Activated CD8-positive, alpha-beta T cell treated with anti-CD3 and anti-CD28 coated beads for 36 hours (primary cell): ENCODE measurements around the gene ARHGAP44. TPM values are rescaled to one million over a fixed set of nuclear protein-coding genes. Genes with fewer than 3 reads are reported as not detected.

Experiments used
- ATAC-seq: fragments of 200-7000 bp; cut with Tn5 transposase; one replicate; pipeline ENCODE4 v1.10.0; 2021; ENCODE audit warnings: mild to moderate bottlenecking, moderate library complexity
- CTCF ChIA-PET: fragments of 350-600 bp; sonication (Branson Sonifier 250); formaldehyde crosslinking; loops from one replicate; lab custom pipeline; 2021; ENCODE audit warnings: antibody characterized with exemption; lab: Charles Lee
- POLR2A ChIA-PET: fragments of 350-600 bp; sonication (Branson Sonifier 250); formaldehyde crosslinking; loops from one replicate; lab custom pipeline; 2021; ENCODE audit warnings: antibody characterized with exemption; lab: Charles Lee
- DNase-seq: peaks from one replicate; pipeline ENCODE4 v3.0.0-alpha.2; 2020
- H3K27ac Mint-ChIP-seq: one replicate; pipeline ENCODE4 v1.8.0; 2021; ENCODE audit warnings: mild to moderate bottlenecking, mixed read lengths
- H3K27me3 Mint-ChIP-seq: one replicate; pipeline ENCODE4 v1.8.0; 2021; ENCODE audit warnings: mixed read lengths
- H3K36me3 Mint-ChIP-seq: one replicate; pipeline ENCODE4 v1.8.0; 2021; ENCODE audit warnings: low read depth, mixed read lengths
- H3K4me1 Mint-ChIP-seq: one replicate; pipeline ENCODE4 v1.8.0; 2021; ENCODE audit warnings: low read depth, mixed read lengths
- H3K4me3 Mint-ChIP-seq: one replicate; pipeline ENCODE4 v1.8.0; 2021; ENCODE audit warnings: mild to moderate bottlenecking, moderate library complexity, mixed read lengths
- H3K9me3 Mint-ChIP-seq: one replicate; pipeline ENCODE4 v1.8.0; 2021; ENCODE audit warnings: mixed read lengths
- CTCF ChIP-seq: fragments of 200-600 bp; IDR thresholded peaks from one replicate; pipeline ENCODE4 v1.8.0; 2022; ENCODE audit warnings: antibody characterized with exemption, mild to moderate bottlenecking
- intact Hi-C: fragments of 100-400 bp; cut with micrococcal nuclease; formaldehyde crosslinking; loops from one replicate; pipeline ENCODE4 v1.10.0; 2022
- total RNA-seq, 2 experiments: library from RNA; stranded (reverse); gene quantifications; one replicate each; pipeline ENCODE4 v1.2.3, GENCODE V29; 2021

Gene ARHGAP44
- total RNA-seq: under 1 TPM; 0.22 to 0.50 TPM

GRCh38 chr17:12789481-12790248, at the start of gene ARHGAP44:
Gene ARHGAP44, plus strand, starts transcription at chr17:12789498. Its CDS starts 341 bp downstream, at chr17:12789839.
- DNase-seq: peak; percentile 2
- H3K4me3 Mint-ChIP-seq: peak within 1 kb of the TSS; percentile 54
- POLR2A ChIA-PET: no interaction called here
- no peak within 1 kb of the TSS for H3K27ac Mint-ChIP-seq
- no peaks in the 10 kb centered on the region for H3K36me3 Mint-ChIP-seq
- CTCF ChIA-PET: no interaction called here
- H3K9me3 Mint-ChIP-seq: no peaks in the 10 kb centered on the region
- ATAC-seq: peak; percentile 47
- intact Hi-C loops: no loop called here
- peaks cover 35% of the 10 kb centered on the region for H3K27me3 Mint-ChIP-seq
- TF ChIP-seq CTCF: no peak
- no peaks in the 10 kb centered on the region for H3K4me1 Mint-ChIP-seq

GRCh38 chr17:12739500-12739899, 49.8 kb upstream of the ARHGAP44 start:
- Mint-ChIP-seq H3K36me3 (no peaks in the 10 kb centered on the region), H3K27ac (no peak overlapping the region), H3K27me3 (peaks cover 2% of the 10 kb centered on the region), H3K4me1 (no peaks in the 10 kb centered on the region), H3K9me3 (peaks cover 2% of the 10 kb centered on the region), H3K4me3 (no peak overlapping the region)
- CTCF ChIA-PET: interaction anchor here (0.6 kb wide), 1 partner anchor 34 kb away, joined by 3 read pairs; no protein-coding TSS in a partner anchor
- ATAC-seq (no peak), DNase-seq (no peak)
- TF ChIP-seq CTCF: no peak
- intact Hi-C loops: no loop called here
- POLR2A ChIA-PET: no interaction called here

GRCh38 chr17:12743046-12743445, 46.3 kb upstream of the ARHGAP44 start:
- Mint-ChIP-seq H3K9me3 (peaks cover 2% of the 10 kb centered on the region), H3K4me1 (no peaks in the 10 kb centered on the region), H3K27me3 (peaks cover 4% of the 10 kb centered on the region), H3K27ac (no peak overlapping the region), H3K4me3 (no peak overlapping the region), H3K36me3 (no peaks in the 10 kb centered on the region)
- POLR2A ChIA-PET: no interaction called here
- no peak for TF ChIP-seq CTCF
- ATAC-seq (no peak), DNase-seq (no peak)
- CTCF ChIA-PET: no interaction called here
- intact Hi-C loops: no loop called here

- Mint-ChIP-seq H3K4me3 (no peak overlapping the region), H3K27me3 (peaks cover 4% of the 10 kb centered on the region), H3K9me3 (peaks cover 2% of the 10 kb centered on the region), H3K27ac (no peak overlapping the region), H3K36me3 (no peaks in the 10 kb centered on the region), H3K4me1 (no peaks in the 10 kb centered on the region)
- DNase-seq (no peak), ATAC-seq (no peak)
- intact Hi-C loops: no loop called here
- TF ChIP-seq CTCF: no peak
- CTCF ChIA-PET: no interaction called here
- POLR2A ChIA-PET: no interaction called here
Observed at GRCh38 chr17:12744298-12744697, 45.0 kb upstream of the ARHGAP44 start.

GRCh38 chr17:12744786-12745185, 44.5 kb upstream of the ARHGAP44 start:
- DNase-seq (no peak), ATAC-seq (no peak)
- Mint-ChIP-seq H3K9me3 (peaks cover 2% of the 10 kb centered on the region), H3K4me1 (no peaks in the 10 kb centered on the region), H3K27ac (no peak overlapping the region), H3K27me3 (peaks cover 4% of the 10 kb centered on the region), H3K4me3 (no peak overlapping the region), H3K36me3 (no peaks in the 10 kb centered on the region)
- TF ChIP-seq CTCF: no peak
- intact Hi-C loops: no loop called here
- ChIA-PET POLR2A (no interaction called here), CTCF (no interaction called here)
